Prostate gland (tissue), 2 donors: ENCODE results near the gene ACOX3.
A peak's percentile ranks its signal among the peaks of the same experiment; 100 is the strongest.

ENCODE experiments used
- CTCF ChIP-seq, 4 experiments: fragments of 200-600 bp in 2 of 4; fragments of 450-650 bp in 2 of 4; sonication (generic) in 2 of 4; IDR thresholded peaks; 1 replicate in 3 of 4; 2 replicates in 1 of 4; pipeline ENCODE4 v1.5.1; 2016 to 2019; ENCODE audit warnings: antibody characterized with exemption in 4 of 4, mild to moderate bottlenecking in 2 of 4, moderate library complexity in 2 of 4
- POLR2A ChIP-seq: fragments of 450-650 bp; IDR thresholded peaks from one replicate; pipeline ENCODE4 v1.6.1; 2016; ENCODE audit warnings: antibody characterized with exemption, mild to moderate bottlenecking
- POLR2AphosphoS5 ChIP-seq: sonication (generic); formaldehyde crosslinking; IDR thresholded peaks from one replicate; pipeline ENCODE4 v1.6.1; 2017; ENCODE audit warnings: antibody characterized with exemption

DNA sequence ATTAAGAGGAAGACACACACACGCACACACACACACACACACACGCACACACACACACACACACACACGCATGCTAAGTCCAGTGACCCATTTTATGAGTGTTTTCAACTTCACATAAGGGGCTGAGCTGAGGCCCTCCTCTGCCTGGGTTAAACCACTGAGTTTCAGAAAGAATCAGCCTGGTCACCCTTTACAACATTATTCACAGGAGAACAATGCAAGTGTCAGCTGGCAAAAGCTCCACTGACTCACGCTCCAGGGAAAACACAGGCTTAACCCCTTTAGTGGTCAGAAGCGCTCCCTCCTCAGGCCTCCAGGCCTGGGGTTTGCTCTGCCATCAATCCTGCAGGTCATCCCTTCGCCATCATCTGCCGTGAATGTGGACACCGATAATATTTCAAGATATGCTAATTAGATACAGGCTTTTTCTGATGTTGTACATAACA, 46.9 kb downstream of the ACOX3 start:
- peak in 1 of 4 experiments; percentile 34 for TF ChIP-seq CTCF (IDR thresholded peaks at IDR 0.05)
- TF ChIP-seq POLR2A = no peak
- peak; percentile 56 for TF ChIP-seq POLR2AphosphoS5
